WI38 (cell line): ENCODE data around the gene RAB30.

ENCODE experiments used
- H3K4me3 ChIP-seq: 2 replicates; pipeline ENCODE4 v1.5.1; 2011; ENCODE audit warnings: low read depth, mild to moderate bottlenecking, control low read depth, low read length
- CTCF ChIP-seq: IDR thresholded peaks from 2 replicates; pipeline ENCODE4 v1.5.1; 2012; ENCODE audit warnings: low read depth, mild to moderate bottlenecking, control low read depth, low read length

RAB30 gene

GRCh38 chr11:83071567-83072349 is at the start of gene RAB30:
Gene RAB30, minus strand, starts transcription at chr11:83071897. Its CDS starts 74,581 bp downstream, at chr11:82997316.
- TF ChIP-seq CTCF, result no peak
- H3K4me3 ChIP-seq, result peak within 1 kb of the TSS; percentile 97

GRCh38 chr11:83120327-83120726 is 48.6 kb upstream of the RAB30 start:
- TF ChIP-seq CTCF, result no peak
- H3K4me3 ChIP-seq, result no peak overlapping the region

GRCh38 chr11:83119216-83119615 is 47.5 kb upstream of the RAB30 start:
- TF ChIP-seq CTCF, result no peak
- H3K4me3 ChIP-seq, result no peak overlapping the region

- H3K4me3 ChIP-seq, result no peak overlapping the region
- no peak for TF ChIP-seq CTCF
Measured at GRCh38 chr11:83118814-83119213, 47.1 kb upstream of the RAB30 start.

- no peak for TF ChIP-seq CTCF
- H3K4me3 ChIP-seq, result no peak overlapping the region
Measured at GRCh38 chr11:83116015-83116641, 44.4 kb upstream of the RAB30 start.

GRCh38 chr11:83115551-83115950 is 43.9 kb upstream of the RAB30 start:
- H3K4me3 ChIP-seq, result no peak overlapping the region
- TF ChIP-seq CTCF, result no peak

- no peak for TF ChIP-seq CTCF
- H3K4me3 ChIP-seq, result no peak overlapping the region
Measured at GRCh38 chr11:83115026-83115425, 43.3 kb upstream of the RAB30 start.
